Stimulated activated naive B cell treated with anti-CD40 and anti-IgM and Interleukin-4, amounts not matched to agents 10 μg/mL and 1 μg/mL and 100 μg/mL, for 72 hours (primary cell): Measurements from ENCODE around the gene A1CF.
"Not testable (repeated sequence)": the region's sequence is repeated elsewhere in the genome, so short reads cannot be mapped to it uniquely, and the experiment has no call there.

ENCODE experiments used
- ATAC-seq, 2 donors: fragments of 150-1000 bp; cut with Tn5 transposase; replicated peaks; 2 replicates each; pipeline ENCODE4 v1.10.0; 2021; ENCODE audit warnings: moderate library complexity in 1 of 2
- DNase-seq: peaks from one replicate; pipeline ENCODE4 v3.0.0; 2021
- H3K27ac Mint-ChIP-seq: one replicate; pipeline ENCODE4 v1.8.0; 2022; ENCODE audit warnings: mild to moderate bottlenecking, mixed read lengths
- H3K27me3 Mint-ChIP-seq, 2 donors: one replicate each; pipeline ENCODE4 v1.8.0; 2022; ENCODE audit warnings: mixed read lengths in 2 of 2
- H3K36me3 Mint-ChIP-seq, 2 donors: one replicate each; pipeline ENCODE4 v1.8.0; 2022; ENCODE audit warnings: mixed read lengths in 2 of 2, mild to moderate bottlenecking in 1 of 2
- H3K4me1 Mint-ChIP-seq, 2 donors: one replicate each; pipeline ENCODE4 v1.8.0; 2022; ENCODE audit warnings: mixed read lengths in 2 of 2, mild to moderate bottlenecking in 1 of 2
- H3K4me3 Mint-ChIP-seq, 2 donors: one replicate each; pipeline ENCODE4 v1.8.0; 2022; ENCODE audit warnings: mild to moderate bottlenecking in 2 of 2, mixed read lengths in 2 of 2, moderate library complexity in 1 of 2
- H3K9me3 Mint-ChIP-seq, 2 donors: one replicate each; pipeline ENCODE4 v1.8.0; 2022; ENCODE audit warnings: mixed read lengths in 2 of 2, mild to moderate bottlenecking in 1 of 2

Gene A1CF, protein sequence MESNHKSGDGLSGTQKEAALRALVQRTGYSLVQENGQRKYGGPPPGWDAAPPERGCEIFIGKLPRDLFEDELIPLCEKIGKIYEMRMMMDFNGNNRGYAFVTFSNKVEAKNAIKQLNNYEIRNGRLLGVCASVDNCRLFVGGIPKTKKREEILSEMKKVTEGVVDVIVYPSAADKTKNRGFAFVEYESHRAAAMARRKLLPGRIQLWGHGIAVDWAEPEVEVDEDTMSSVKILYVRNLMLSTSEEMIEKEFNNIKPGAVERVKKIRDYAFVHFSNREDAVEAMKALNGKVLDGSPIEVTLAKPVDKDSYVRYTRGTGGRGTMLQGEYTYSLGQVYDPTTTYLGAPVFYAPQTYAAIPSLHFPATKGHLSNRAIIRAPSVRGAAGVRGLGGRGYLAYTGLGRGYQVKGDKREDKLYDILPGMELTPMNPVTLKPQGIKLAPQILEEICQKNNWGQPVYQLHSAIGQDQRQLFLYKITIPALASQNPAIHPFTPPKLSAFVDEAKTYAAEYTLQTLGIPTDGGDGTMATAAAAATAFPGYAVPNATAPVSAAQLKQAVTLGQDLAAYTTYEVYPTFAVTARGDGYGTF

DNA sequence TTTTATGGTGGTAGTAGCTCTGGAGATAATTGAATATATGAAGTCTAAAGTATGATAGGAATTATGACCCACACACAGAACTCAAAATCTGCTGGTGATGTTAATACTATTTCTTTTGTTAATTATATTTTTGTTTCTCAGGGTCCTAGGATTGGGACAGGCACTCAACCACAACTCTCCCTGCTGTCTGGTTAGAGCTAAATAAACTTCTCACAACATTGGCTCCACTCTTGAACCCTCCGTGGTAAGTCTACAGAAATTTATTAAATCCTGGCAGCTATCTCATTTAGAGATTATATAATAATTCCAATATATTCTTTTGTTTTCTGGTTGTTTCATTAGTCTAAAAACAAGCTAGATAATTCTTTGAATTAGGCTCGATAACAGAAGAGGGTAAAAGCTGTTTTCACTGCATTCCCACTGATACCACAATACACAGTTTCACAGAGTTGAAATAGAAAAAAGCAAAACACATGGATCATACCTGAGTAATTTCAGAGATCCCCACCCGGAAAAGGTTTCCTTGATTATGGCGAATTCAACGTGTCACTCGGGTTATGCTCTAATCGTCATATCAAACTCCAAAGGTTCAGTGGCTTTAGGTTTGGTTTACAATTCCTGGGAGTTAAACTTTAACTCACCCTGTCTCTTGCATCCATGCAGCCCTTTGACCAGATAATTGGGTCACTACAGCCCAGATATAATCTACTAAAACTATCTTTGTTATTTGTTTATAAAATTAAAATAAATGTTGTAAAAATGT is at the start of gene A1CF:
Gene A1CF, minus strand, starts transcription at position 531 of the 763 bp plus-strand sequence. CDS start 25,687 bp downstream, outside the sequence.
- Mint-ChIP-seq H3K27me3 (peaks cover 7 to 8% of the 10 kb centered on the region in 2 donors), H3K27ac (no peak within 1 kb of the TSS), H3K36me3 (no peaks in the 10 kb centered on the region), H3K4me3 (no peak within 1 kb of the TSS), H3K4me1 (no peaks in the 10 kb centered on the region), H3K9me3 (no peaks in the 10 kb centered on the region)
- no peak for ATAC-seq
- DNase-seq, result no peak

DNA sequence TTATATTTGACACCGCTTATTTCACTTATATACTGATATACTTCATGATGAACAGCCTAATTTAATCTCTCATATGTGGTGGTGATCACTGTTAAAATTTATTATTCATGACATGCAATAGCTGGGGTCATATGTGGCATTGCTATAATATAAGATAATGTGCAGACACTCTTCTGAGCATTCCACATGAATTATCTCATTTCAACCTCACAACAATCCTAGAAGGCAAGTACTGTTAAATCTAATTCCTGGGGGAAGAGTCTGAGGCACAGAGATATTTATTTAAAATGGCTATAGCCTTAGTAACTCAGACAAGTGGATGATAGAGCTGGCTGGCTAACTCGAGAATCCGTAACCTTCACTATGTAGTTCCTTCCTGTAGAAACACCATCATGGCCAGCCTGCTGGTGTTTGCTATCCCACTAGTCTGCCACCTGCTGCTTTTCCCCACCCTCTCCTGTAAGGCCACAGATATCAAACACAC is 46.6 kb upstream of the A1CF start:
- no peaks in the 10 kb centered on the region for H3K4me1 Mint-ChIP-seq
- no peaks in the 10 kb centered on the region for H3K36me3 Mint-ChIP-seq
- peaks cover 5 to 12% of the 10 kb centered on the region in 2 donors for H3K27me3 Mint-ChIP-seq
- DNase-seq (no peak), ATAC-seq (no peak)
- no peak overlapping the region for H3K27ac Mint-ChIP-seq
- H3K9me3 Mint-ChIP-seq, result peaks cover 0 to 2% of the 10 kb centered on the region in 2 donors
- no peak overlapping the region for H3K4me3 Mint-ChIP-seq

DNA sequence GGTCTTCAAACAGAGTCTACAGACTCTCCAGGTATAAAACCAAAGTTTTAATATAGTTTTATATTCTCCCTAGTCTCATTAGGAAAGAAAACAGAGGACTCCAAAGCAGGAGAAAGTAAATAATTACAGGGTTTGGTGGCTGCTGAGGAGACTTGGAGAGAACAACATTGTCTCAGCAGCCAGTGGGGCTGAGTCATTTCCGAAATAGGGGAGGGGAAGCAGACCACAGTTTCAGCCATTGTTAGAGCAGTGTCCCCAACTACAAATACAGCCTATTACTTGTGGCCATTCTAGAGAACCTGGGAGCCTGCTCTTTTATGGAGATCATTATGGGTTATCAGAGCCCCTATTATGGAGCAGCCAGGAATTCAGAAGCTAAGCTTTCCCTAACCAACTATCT is 44.2 kb upstream of the A1CF start:
- DNase-seq, result no peak
- Mint-ChIP-seq H3K36me3 (no peaks in the 10 kb centered on the region), H3K27ac (no peak overlapping the region), H3K4me3 (no peak overlapping the region), H3K27me3 (peaks cover 0 to 12% of the 10 kb centered on the region in 2 donors), H3K4me1 (no peaks in the 10 kb centered on the region), H3K9me3 (peaks cover 0 to under 1% of the 10 kb centered on the region in 2 donors)
- no peak for ATAC-seq

DNA sequence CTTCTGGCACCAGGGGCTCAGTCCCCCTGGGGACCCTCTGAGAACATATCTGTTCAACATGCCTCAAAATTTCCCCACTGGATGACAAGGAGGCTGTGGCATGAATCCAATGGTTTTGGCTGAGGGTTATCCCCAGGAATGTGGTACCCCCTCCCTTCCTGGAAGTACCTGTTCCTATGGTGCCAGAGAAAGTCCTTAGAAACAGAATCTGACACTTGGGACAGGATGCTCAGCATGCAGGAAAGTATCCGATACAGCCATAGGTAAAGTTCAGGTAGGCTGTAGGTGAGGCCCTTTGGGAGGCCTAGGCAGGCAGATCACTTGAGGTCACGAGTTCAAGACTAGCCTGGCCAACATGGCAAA is 42.7 kb upstream of the A1CF start:
- H3K27me3 Mint-ChIP-seq, result peaks cover 0 to 7% of the 10 kb centered on the region in 2 donors
- no peak overlapping the region for H3K27ac Mint-ChIP-seq
- no peak overlapping the region for H3K4me3 Mint-ChIP-seq
- DNase-seq (no peak), ATAC-seq (no peak)
- H3K36me3 Mint-ChIP-seq, result peaks cover 5% of the 10 kb centered on the region in 2 donors
- H3K9me3 Mint-ChIP-seq, result peaks cover 5 to 8% of the 10 kb centered on the region in 2 donors
- H3K4me1 Mint-ChIP-seq, result no peaks in the 10 kb centered on the region

DNA sequence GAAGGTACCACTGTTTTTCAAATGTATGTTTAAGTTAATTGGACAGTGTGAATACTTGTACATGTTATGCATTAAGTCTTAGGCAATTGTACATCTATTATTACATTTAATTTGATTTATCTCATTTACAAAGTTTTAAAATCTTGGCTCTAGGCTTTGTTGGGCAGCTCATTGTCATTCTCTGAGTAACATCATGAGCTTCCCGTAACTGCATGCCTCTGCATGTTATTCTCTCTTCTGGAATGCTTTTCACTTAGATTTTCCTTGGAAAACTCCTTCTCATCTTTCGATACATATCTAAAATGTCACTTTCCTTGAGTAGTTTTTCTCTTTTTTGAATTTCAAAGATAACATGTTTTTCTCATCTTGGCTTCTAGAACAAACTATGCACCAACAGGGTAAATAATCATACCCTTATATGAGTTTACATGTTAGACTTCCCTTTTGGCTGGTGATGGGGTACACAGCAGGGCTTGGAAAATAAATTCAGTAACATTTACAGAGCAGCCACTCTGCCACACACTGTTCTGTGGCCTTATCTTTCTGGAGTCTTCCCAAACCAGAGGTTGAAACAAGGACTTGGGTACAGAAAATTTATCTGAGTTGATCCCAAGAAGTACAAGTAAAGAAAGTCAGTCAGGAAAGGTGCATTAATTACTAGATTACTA is 42.2 kb upstream of the A1CF start:
- no peak for ATAC-seq
- H3K36me3 Mint-ChIP-seq, result peaks cover 5% of the 10 kb centered on the region in 2 donors

DNA sequence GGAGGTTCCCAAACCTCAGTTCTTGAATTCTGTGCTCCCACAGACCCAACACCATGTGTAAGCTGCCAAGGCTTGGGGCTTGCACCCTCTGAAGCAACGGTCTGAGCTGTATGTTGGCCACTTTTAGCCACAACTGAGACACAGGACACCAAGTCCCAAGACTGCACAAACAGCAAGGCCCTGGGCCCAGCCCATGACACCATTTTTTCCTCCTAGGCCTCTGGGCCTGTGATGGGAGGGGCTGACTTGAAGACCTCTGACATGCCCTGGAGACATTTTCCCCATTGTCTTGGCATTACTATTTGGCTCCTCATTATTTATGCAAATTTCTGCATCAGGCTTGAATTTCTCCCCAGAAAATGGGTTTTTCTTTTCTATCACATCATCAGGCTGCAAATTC is 38.0 kb upstream of the A1CF start:
- ATAC-seq, DNase-seq, H3K4me3 Mint-ChIP-seq, H3K4me1 Mint-ChIP-seq, H3K27ac Mint-ChIP-seq, H3K36me3 Mint-ChIP-seq, H3K27me3 Mint-ChIP-seq: not testable (repeated sequence)
- peaks cover 11 to 13% of the 10 kb centered on the region in 2 donors for H3K9me3 Mint-ChIP-seq

More for the DNA sequence above, 42.2 kb upstream of the A1CF start:
- H3K4me1 Mint-ChIP-seq, result no peaks in the 10 kb centered on the region
- H3K27me3 Mint-ChIP-seq, result peaks cover 0 to 6% of the 10 kb centered on the region in 2 donors
- no peak for DNase-seq
- no peak overlapping the region for H3K27ac Mint-ChIP-seq
- H3K9me3 Mint-ChIP-seq, result peaks cover 6 to 8% of the 10 kb centered on the region in 2 donors
- no peak overlapping the region for H3K4me3 Mint-ChIP-seq

DNA sequence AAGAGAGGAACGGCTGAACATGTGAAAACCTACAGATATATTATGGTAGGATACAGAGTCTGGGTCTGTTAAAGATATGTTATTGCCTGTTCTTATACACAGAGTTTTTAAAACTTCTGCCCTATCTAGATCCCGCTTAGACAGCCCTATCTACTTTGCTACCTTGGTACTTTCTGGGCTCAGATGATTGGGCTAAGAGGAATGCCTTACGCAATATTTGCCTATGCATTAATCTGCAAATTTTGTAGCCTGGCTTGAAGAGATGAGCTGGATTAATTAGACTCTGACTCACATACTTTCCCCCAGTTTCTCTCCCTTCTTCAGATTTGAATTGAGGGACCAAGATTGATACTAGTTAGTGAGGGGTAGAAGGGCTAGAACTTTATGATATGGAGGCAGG is 33.6 kb upstream of the A1CF start:
- DNase-seq, result no peak
- peaks cover 7 to 8% of the 10 kb centered on the region in 2 donors for H3K9me3 Mint-ChIP-seq
- no peak overlapping the region for H3K27ac Mint-ChIP-seq
- no peak for ATAC-seq
- H3K4me3 Mint-ChIP-seq, result no peak overlapping the region
- H3K27me3 Mint-ChIP-seq, result no peaks in the 10 kb centered on the region
- H3K4me1 Mint-ChIP-seq, result no peaks in the 10 kb centered on the region
- peaks cover 2 to 3% of the 10 kb centered on the region in 2 donors for H3K36me3 Mint-ChIP-seq

DNA sequence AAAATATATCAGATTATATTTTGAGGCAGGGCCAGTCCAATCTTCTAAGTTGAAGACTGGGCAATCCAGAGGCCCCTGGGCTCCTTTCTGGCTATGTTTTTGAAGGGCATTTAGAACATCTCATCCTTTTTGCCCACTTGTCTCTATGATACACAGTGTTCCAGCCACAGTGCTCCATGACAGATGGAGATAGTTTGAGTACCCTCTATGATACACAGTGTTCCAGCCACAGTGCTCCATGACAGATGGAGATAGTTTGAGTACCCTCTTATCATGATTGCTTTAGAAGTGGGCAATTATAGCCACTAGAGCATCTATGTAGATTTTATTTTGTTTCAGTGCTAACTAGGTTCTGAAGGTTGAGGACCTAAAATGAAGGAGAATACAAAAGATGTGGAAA is 33.1 kb upstream of the A1CF start:
- H3K4me1 Mint-ChIP-seq, result no peaks in the 10 kb centered on the region
- DNase-seq (no peak), ATAC-seq (no peak)
- peaks cover 5% of the 10 kb centered on the region in 2 donors for H3K9me3 Mint-ChIP-seq
- H3K27ac Mint-ChIP-seq, result no peak overlapping the region
- no peaks in the 10 kb centered on the region for H3K36me3 Mint-ChIP-seq
- no peak overlapping the region for H3K4me3 Mint-ChIP-seq
- H3K27me3 Mint-ChIP-seq, result peaks cover 0 to 2% of the 10 kb centered on the region in 2 donors

DNA sequence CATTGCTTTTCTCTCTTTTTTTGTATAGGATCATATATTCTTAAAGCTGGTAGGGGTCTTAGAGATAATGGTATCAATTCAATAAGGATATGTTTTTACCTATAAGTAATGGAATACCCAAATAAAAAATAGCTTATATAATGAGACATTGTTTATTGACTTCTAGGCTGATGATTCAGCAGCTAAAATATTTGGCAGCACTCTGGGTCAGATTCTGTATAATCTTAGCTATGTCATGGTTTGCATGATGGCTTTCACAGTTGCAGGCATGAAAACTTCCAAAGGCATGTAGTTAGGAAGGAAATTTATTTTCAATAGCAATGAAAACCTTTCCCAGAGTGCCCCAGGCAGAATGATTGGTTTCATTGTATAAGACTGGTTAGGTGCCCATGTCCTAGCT is 32.1 kb upstream of the A1CF start:
- Mint-ChIP-seq H3K36me3 (no peaks in the 10 kb centered on the region), H3K27me3 (peaks cover 0 to 11% of the 10 kb centered on the region in 2 donors), H3K4me3 (no peak overlapping the region), H3K4me1 (no peaks in the 10 kb centered on the region), H3K27ac (no peak overlapping the region), H3K9me3 (peaks cover 3 to 5% of the 10 kb centered on the region in 2 donors)
- DNase-seq (no peak), ATAC-seq (no peak)

DNA sequence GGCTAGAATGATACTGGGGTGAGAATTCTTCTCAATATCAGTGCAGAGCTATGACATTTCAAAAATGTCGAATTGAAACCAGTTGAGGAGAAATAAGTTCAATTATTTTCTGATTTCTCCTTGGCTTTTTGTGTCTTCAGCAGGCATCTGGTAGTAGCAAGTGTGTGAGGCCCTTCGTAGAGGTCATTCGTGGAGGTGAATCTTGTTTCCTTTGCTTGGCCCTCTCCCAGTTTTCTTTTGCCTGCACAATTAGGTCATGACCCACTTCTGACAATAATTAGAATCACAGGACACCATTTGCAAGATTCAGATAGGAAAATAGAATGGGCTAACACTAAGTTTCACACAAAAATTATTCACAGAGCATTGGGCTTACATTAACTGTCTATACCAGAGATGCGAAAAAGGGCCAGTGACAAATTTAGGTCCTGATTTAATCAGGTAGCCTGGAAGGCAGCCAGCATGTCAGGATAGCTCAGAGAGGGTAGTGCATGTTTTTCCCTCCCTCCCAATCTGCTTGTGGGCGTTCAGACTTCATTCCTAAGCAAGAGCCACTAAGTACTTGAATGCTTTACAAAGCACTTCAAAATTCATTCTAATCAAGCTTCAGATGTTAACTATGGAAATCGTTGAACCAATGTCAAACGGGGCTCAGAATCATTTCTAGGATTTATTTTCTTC is 24.0 kb upstream of the A1CF start:
- ATAC-seq, result no peak

DNA sequence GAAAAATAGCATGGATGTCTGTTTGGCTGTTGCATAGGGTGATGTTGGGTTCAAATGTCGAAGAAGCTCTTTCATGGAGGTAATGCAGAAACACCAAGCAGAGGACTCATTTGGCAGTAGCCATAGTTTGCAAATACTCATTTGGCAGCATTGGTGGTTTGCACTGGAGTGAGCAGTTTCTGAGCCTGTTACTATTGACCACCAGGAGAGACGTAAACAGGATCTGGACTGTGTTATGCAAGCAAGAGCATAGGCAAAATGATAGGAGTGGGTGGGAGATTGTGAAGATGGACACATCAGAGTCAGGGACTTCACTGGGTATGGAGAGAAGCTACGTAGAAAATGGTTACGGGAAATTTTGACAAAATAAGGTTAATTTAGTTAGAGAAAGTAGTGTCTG is 22.9 kb upstream of the A1CF start:
- no peak overlapping the region for H3K4me3 Mint-ChIP-seq
- no peak overlapping the region for H3K27ac Mint-ChIP-seq
- H3K36me3 Mint-ChIP-seq, result no peaks in the 10 kb centered on the region
- ATAC-seq, result no peak
- no peak for DNase-seq
- H3K9me3 Mint-ChIP-seq, result no peaks in the 10 kb centered on the region
- H3K4me1 Mint-ChIP-seq, result no peaks in the 10 kb centered on the region
- H3K27me3 Mint-ChIP-seq, result peaks cover 0 to 7% of the 10 kb centered on the region in 2 donors

More for the DNA sequence above, 24.0 kb upstream of the A1CF start:
- Mint-ChIP-seq H3K27me3 (peaks cover 0 to 11% of the 10 kb centered on the region in 2 donors), H3K4me1 (no peaks in the 10 kb centered on the region), H3K27ac (no peak overlapping the region), H3K36me3 (no peaks in the 10 kb centered on the region), H3K4me3 (no peak overlapping the region), H3K9me3 (no peaks in the 10 kb centered on the region)
- DNase-seq, result no peak

DNA sequence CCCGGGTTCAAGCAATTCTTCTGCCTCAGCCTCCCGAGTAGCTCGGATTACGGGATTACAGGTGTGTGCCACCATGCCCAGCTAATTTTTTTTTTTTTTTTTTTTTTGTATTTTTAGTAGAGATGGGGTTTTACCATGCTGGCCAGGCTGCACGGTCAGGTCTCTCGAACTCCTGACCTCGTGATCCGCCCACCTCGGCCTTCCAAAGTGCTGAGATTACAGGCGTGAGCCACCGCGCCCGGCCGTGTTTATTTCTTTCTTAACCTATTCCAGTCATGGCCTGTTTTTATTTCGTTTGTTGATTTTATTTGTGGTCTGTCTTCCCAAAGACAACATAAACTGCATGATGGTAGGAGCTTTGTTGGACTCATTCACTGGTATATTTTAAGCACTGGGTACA is 20.4 kb upstream of the A1CF start:
- ATAC-seq, H3K4me3 Mint-ChIP-seq, H3K36me3 Mint-ChIP-seq: not testable (repeated sequence)

DNA sequence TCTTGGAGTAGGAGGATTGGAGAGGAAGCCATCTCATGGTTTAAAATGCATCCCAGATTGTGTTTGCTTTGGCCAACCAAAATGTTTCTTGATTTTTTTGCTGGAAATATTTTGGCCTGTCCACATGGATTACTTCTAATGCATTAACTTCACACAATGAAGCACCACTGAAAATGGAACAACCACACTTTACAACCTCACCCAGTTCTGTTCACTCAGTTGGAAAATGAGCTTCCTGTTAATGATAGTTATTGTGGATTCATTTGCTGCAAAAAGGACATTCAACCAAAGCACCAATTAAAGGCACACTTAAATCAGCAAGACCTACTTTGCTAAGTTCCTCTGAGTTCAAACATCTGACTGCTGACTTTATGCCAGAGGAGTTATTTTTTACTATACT is 11.3 kb upstream of the A1CF start:
- Mint-ChIP-seq H3K4me1 (no peaks in the 10 kb centered on the region), H3K27me3 (peaks cover 10 to 16% of the 10 kb centered on the region in 2 donors), H3K36me3 (no peaks in the 10 kb centered on the region)

More for the DNA sequence above, 20.4 kb upstream of the A1CF start:
- H3K4me1 Mint-ChIP-seq, H3K27me3 Mint-ChIP-seq, H3K27ac Mint-ChIP-seq, DNase-seq, H3K9me3 Mint-ChIP-seq: not testable (repeated sequence)

More for the DNA sequence above, 11.3 kb upstream of the A1CF start:
- Mint-ChIP-seq H3K9me3 (no peaks in the 10 kb centered on the region), H3K27ac (no peak overlapping the region), H3K4me3 (no peak overlapping the region)
- ATAC-seq (no peak), DNase-seq (no peak)
